SHP77 (cell line): ENCODE measurements around the gene ETDB.
"Not testable (repeated sequence)": the region's sequence is repeated elsewhere in the genome, so short reads cannot be mapped to it uniquely, and the experiment has no call there.

ENCODE experiments used
- DNase-seq, 2 experiments: peaks; one replicate each; lab custom pipeline; 2025; lab: John Stamatoyannopoulos, UW

Gene ETDB

GRCh38 chrX:135120056-135120576 is at the start of gene ETDB:
Gene ETDB (minus strand): TSS chrX:135120526. CDS start chrX:135119261, 1,265 bp downstream.
- not testable (repeated sequence) for DNase-seq

- DNase-seq = not testable (repeated sequence)
These were observed 49.2 kb upstream of the ETDB start for GRCh38 chrX:135169534-135169933.

GRCh38 chrX:135168486-135168885 is 48.2 kb upstream of the ETDB start:
- no peak for DNase-seq

- DNase-seq = not testable (repeated sequence)
These were observed 34.4 kb upstream of the ETDB start for GRCh38 chrX:135154688-135155087.

GRCh38 chrX:135126145-135126544 is 5.8 kb upstream of the ETDB start:
- not testable (repeated sequence) for DNase-seq

GRCh38 chrX:135116064-135116463 is 4.3 kb downstream of the ETDB start:
- not testable (repeated sequence) for DNase-seq

GRCh38 chrX:135114392-135114791 is 5.9 kb downstream of the ETDB start:
- no peak for DNase-seq

GRCh38 chrX:135112743-135113142 is 7.6 kb downstream of the ETDB start:
- DNase-seq = no peak

- peak in 1 of 2 experiments; percentile 0 for DNase-seq
These were observed 8.1 kb downstream of the ETDB start for GRCh38 chrX:135112096-135112729.

GRCh38 chrX:135109554-135109953 is 10.8 kb downstream of the ETDB start:
- no peak for DNase-seq

GRCh38 chrX:135099493-135099783 is 20.9 kb downstream of the ETDB start:
- DNase-seq = no peak

- DNase-seq = not testable (repeated sequence)
These were observed 23.1 kb downstream of the ETDB start for GRCh38 chrX:135097196-135097744.

GRCh38 chrX:135095715-135096114 is 24.6 kb downstream of the ETDB start:
- no peak for DNase-seq

- DNase-seq = no peak
These were observed 25.6 kb downstream of the ETDB start for GRCh38 chrX:135094726-135095125.

GRCh38 chrX:135089126-135089525 is 31.2 kb downstream of the ETDB start:
- DNase-seq = no peak

- no peak for DNase-seq
These were observed 32.5 kb downstream of the ETDB start for GRCh38 chrX:135087867-135088266.

- peak; percentile 7 to 19 for DNase-seq
These were observed 34.0 kb downstream of the ETDB start for GRCh38 chrX:135086197-135086854.

- no peak for DNase-seq
These were observed 38.5 kb downstream of the ETDB start for GRCh38 chrX:135081693-135082404.
